ENCODE data around the gene SETD1A.

Gene SETD1A

GRCh38 chr16:31004658-31005057 is 47.1 kb downstream of the SETD1A start:
- no peak for TF ChIP-seq CTCF (IDR thresholded peaks at IDR 0.05; ENCODE audit: low read depth, low read length, missing control alignments)
- no peak for DNase-seq (ENCODE audit: extremely low read depth, low read depth)
- no peak overlapping the region for H3K4me3 ChIP-seq (replicated peaks; ENCODE audit: low read depth, low read length)

- no peak for DNase-seq (ENCODE audit: extremely low read depth, low read depth)
- H3K4me3 ChIP-seq (replicated peaks; ENCODE audit: low read depth, low read length), result no peak overlapping the region
- TF ChIP-seq CTCF (IDR thresholded peaks at IDR 0.05; ENCODE audit: low read depth, low read length, missing control alignments), result no peak
Observed at GRCh38 chr16:31005350-31006085, 48.0 kb downstream of the SETD1A start.

- DNase-seq (ENCODE audit: extremely low read depth, low read depth), result no peak
- no peak for TF ChIP-seq CTCF (IDR thresholded peaks at IDR 0.05; ENCODE audit: low read depth, low read length, missing control alignments)
- no peak overlapping the region for H3K4me3 ChIP-seq (replicated peaks; ENCODE audit: low read depth, low read length)
Observed at GRCh38 chr16:31006086-31006385, 48.5 kb downstream of the SETD1A start.

GRCh38 chr16:31006589-31006988 is 49.0 kb downstream of the SETD1A start:
- DNase-seq (ENCODE audit: extremely low read depth, low read depth), result no peak
- no peak for TF ChIP-seq CTCF (IDR thresholded peaks at IDR 0.05; ENCODE audit: low read depth, low read length, missing control alignments)
- H3K4me3 ChIP-seq (replicated peaks; ENCODE audit: low read depth, low read length), result no peak overlapping the region

- H3K4me3 ChIP-seq (replicated peaks; ENCODE audit: low read depth, low read length), result no peak overlapping the region
- no peak for TF ChIP-seq CTCF (IDR thresholded peaks at IDR 0.05; ENCODE audit: low read depth, low read length, missing control alignments)
- no peak for DNase-seq (ENCODE audit: extremely low read depth, low read depth)
Observed at GRCh38 chr16:31007684-31008083, 50.1 kb downstream of the SETD1A start.

- no peak for DNase-seq (ENCODE audit: extremely low read depth, low read depth)
- H3K4me3 ChIP-seq (replicated peaks; ENCODE audit: low read depth, low read length), result no peak overlapping the region
- no peak for TF ChIP-seq CTCF (IDR thresholded peaks at IDR 0.05; ENCODE audit: low read depth, low read length, missing control alignments)
Observed at GRCh38 chr16:31008149-31008548, 50.6 kb downstream of the SETD1A start.

- H3K4me3 ChIP-seq (replicated peaks; ENCODE audit: low read depth, low read length), result no peak overlapping the region
- no peak for DNase-seq (ENCODE audit: extremely low read depth, low read depth)
- TF ChIP-seq CTCF (IDR thresholded peaks at IDR 0.05; ENCODE audit: low read depth, low read length, missing control alignments), result no peak
Observed at GRCh38 chr16:31008551-31008950, 51.0 kb downstream of the SETD1A start.

All from HFF-Myc (cell line).